Fibroblast of skin of abdomen (primary cell): ENCODE data around the gene ZNG1E. TPM values are rescaled to one million over a fixed set of nuclear protein-coding genes. Genes with fewer than 3 reads are reported as not detected.
A peak's percentile ranks its signal among the peaks of the same experiment; 100 is the strongest.
"Not testable (repeated sequence)": the region's sequence is repeated elsewhere in the genome, so short reads cannot be mapped to it uniquely, and the experiment has no call there.

ENCODE experiments used
- DNase-seq: peaks from one replicate; pipeline ENCODE4 v3.0.0-alpha.2; 2013
- polyA plus RNA-seq, 2 experiments: library from polyadenylated mRNA; unstranded; fragments of 120-200 nt; gene quantifications; one replicate each; pipeline ENCODE4 v1.2.1, GENCODE V29; 2013; ENCODE audit not compliant: insufficient read length in 2 of 2

ZNG1E gene
- 35.4 TPM for polyA plus RNA-seq (2013, experiment 1 of 2; ENCODE audit: insufficient read length)
- polyA plus RNA-seq (2013, experiment 2 of 2; ENCODE audit: insufficient read length): 33.2 TPM

GRCh38 chr9:65675589-65676021 is at the start of gene ZNG1E:
ZNG1E (plus strand) TSS chr9:65675928; CDS start chr9:65675977, 49 bp downstream.
- DNase-seq: peak; percentile 1

DNA sequence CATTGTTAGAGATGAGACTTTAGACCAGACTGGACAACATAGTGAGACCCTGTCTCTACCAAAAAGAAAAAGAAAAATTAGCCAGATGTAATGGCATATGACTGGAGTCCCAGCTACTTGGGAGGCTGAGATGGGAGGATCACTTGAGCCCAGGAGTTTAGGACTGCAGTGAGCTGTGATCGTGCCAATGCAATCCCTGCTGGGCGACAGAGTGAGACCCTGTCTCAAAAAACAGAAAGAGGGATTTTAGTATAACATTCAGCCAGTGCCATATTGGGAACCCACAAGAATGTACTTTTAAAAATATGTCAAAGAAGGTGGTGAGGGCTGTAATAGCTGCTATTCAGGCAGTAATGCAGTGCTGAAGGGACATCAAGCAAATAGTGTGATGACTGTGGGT is 2.1 kb upstream of the ZNG1E start:
- not testable (repeated sequence) for DNase-seq

DNA sequence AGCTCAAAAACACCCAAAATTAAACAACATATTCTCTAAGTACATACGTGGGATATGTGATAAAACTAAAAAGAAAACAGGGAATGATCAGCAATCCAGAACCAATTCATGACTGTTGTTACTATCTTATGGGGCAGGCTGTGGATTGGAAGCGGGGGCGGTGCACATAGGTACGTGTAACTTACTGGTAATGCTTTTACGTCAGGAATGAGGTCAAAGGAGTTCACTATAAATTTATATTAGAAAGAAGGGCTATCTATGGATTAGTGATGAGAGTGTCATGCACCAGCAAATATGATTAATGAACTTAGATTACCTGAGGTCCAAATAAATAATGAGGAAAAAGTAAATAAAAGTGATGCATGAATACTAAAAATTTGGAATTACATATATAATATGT is 710 bp upstream of the ZNG1E start:
- DNase-seq: not testable (repeated sequence)

DNA sequence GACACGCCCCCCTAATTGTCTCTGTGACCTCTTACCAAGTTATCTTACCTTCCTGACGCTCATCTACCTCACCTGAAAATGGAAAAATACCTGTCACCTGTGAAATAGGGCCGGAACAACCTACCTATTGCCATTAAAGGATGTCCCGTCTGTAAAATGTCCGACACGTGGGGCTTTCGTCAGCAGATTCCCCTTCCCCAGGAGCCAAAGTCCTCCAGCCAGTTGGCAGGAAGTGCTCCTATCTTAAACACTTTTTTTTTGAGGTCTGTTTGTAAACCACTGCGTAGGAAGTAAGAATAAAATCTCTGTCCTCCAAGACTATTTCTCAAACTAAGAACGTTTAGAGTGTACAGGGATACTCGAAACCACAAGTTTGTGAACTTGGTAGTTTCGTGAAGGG is 661 bp downstream of the ZNG1E start:
- not testable (repeated sequence) for DNase-seq

GRCh38 chr9:65678533-65678932 is 2.8 kb downstream of the ZNG1E start:
- DNase-seq: not testable (repeated sequence)

GRCh38 chr9:65703550-65703949 is 27.8 kb downstream of the ZNG1E start:
- not testable (repeated sequence) for DNase-seq

- DNase-seq: not testable (repeated sequence)
These were observed 38.7 kb downstream of the ZNG1E start for GRCh38 chr9:65714445-65714844.

- DNase-seq: not testable (repeated sequence)
These were observed 61.4 kb downstream of the ZNG1E start, which contains the start of gene FOXD4L4 for GRCh38 chr9:65737096-65737564. FOXD4L4 (plus strand) TSS chr9:65737146; CDS start chr9:65737146, 0 bp downstream.

- DNase-seq: not testable (repeated sequence)
These were observed 62.4 kb downstream of the ZNG1E start for GRCh38 chr9:65738133-65738532.
